ENCODE measurements around the gene RPP25. TPM values are rescaled to one million over a fixed set of nuclear protein-coding genes. Genes with fewer than 3 reads are reported as not detected.
A peak's percentile ranks its signal among the peaks of the same experiment; 100 is the strongest.

RPP25 gene
- total and polyA plus RNA-seq, 2 of the 13 experiments (the other 11 are each of a cell fraction or from before 2014, with no cell fraction given) = 0.05 to 0.11 TPM

GRCh38 chr15:74937590-74938371, 18.8 kb downstream of the RPP25 start, which contains the start of gene COX5A (continued):
- TF ChIP-seq SCMH1 (CRISPR knock-in tag; IDR thresholded peaks at IDR 0.05; ENCODE audit: borderline replicate concordance) (no peak), GMEB2 (CRISPR knock-in tag; IDR thresholded peaks at IDR 0.05; ENCODE audit: low read depth) (peak; percentile 77; the same call in 1 of the 2 replicates), WIZ (CRISPR knock-in tag; IDR thresholded peaks at IDR 0.05) (no peak; the same call in 1 of the 2 replicates), CCAR2 (optimal IDR thresholded peaks at IDR 0.05; ENCODE audit: low read depth, low read length) (no peak), ZFP41 (CRISPR knock-in tag; IDR thresholded peaks at IDR 0.05; ENCODE audit: borderline replicate concordance) (no peak), SALL2 (CRISPR knock-in tag; IDR thresholded peaks at IDR 0.05) (no peak), MEIS2 (CRISPR knock-in tag; IDR thresholded peaks at IDR 0.05) (peak; percentile 78; the same call in 1 of the 2 replicates), ZNF790 (CRISPR knock-in tag; IDR thresholded peaks at IDR 0.05; ENCODE audit: borderline replicate concordance) (peak; percentile 90; the same call in 1 of the 2 replicates), TRAFD1 (CRISPR knock-in tag; IDR thresholded peaks at IDR 0.05; ENCODE audit: borderline replicate concordance) (no peak), HNRNPH1 (optimal IDR thresholded peaks at IDR 0.05; ENCODE audit: low read depth, low read length) (no peak), CEBPZ (IDR thresholded peaks at IDR 0.05; ENCODE audit: low read length) (no peak), SKI (IDR thresholded peaks at IDR 0.05; ENCODE audit: partially characterized antibody) (peak; percentile 60), SNAPC2 (CRISPR knock-in tag; IDR thresholded peaks at IDR 0.05) (no peak), ZNF878 (CRISPR knock-in tag; IDR thresholded peaks at IDR 0.05) (no peak), ZNF3 (CRISPR knock-in tag; IDR thresholded peaks at IDR 0.05) (no peak), FOSL1 (CRISPR knock-in tag; IDR thresholded peaks at IDR 0.05; ENCODE audit: borderline replicate concordance) (no peak), ZNF251 (CRISPR knock-in tag; IDR thresholded peaks at IDR 0.05) (no peak)
- TF ChIP-seq, protein P1, sequence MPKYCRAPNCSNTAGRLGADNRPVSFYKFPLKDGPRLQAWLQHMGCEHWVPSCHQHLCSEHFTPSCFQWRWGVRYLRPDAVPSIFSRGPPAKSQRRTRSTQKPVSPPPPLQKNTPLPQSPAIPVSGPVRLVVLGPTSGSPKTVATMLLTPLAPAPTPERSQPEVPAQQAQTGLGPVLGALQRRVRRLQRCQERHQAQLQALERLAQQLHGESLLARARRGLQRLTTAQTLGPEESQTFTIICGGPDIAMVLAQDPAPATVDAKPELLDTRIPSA (CRISPR knock-in tag; IDR thresholded peaks at IDR 0.05; ENCODE audit: borderline replicate concordance) = no peak
- TF ChIP-seq, protein P2, sequence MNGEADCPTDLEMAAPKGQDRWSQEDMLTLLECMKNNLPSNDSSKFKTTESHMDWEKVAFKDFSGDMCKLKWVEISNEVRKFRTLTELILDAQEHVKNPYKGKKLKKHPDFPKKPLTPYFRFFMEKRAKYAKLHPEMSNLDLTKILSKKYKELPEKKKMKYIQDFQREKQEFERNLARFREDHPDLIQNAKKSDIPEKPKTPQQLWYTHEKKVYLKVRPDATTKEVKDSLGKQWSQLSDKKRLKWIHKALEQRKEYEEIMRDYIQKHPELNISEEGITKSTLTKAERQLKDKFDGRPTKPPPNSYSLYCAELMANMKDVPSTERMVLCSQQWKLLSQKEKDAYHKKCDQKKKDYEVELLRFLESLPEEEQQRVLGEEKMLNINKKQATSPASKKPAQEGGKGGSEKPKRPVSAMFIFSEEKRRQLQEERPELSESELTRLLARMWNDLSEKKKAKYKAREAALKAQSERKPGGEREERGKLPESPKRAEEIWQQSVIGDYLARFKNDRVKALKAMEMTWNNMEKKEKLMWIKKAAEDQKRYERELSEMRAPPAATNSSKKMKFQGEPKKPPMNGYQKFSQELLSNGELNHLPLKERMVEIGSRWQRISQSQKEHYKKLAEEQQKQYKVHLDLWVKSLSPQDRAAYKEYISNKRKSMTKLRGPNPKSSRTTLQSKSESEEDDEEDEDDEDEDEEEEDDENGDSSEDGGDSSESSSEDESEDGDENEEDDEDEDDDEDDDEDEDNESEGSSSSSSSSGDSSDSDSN (CRISPR knock-in tag; IDR thresholded peaks at IDR 0.05) = peak; percentile 99

Measured in HepG2 (cell line).